KMS-11 (cell line): Measurements from ENCODE around the gene MESD.

Experiments used
- H2AFZ ChIP-seq: fragments of 200-600 bp; sonication (generic); 2 replicates; pipeline ENCODE4 v1.6.1; 2016; ENCODE audit warnings: antibody characterized with exemption, mixed run types, low read depth
- H3K27ac ChIP-seq: fragments of 200-600 bp; sonication (generic); 2 replicates; pipeline ENCODE4 v1.6.1; 2016; ENCODE audit warnings: mild to moderate bottlenecking, mixed run types
- H3K27me3 ChIP-seq: fragments of 200-600 bp; sonication (generic); 2 replicates; pipeline ENCODE4 v1.6.1; 2017; ENCODE audit warnings: mild to moderate bottlenecking, low read depth, mixed run types, moderate library complexity; ENCODE audit not compliant: insufficient read depth
- H3K36me3 ChIP-seq: fragments of 200-600 bp; sonication (generic); 2 replicates; pipeline ENCODE4 v1.6.1; 2017; ENCODE audit warnings: mild to moderate bottlenecking, mixed run types; ENCODE audit not compliant: insufficient read depth
- H3K4me1 ChIP-seq: fragments of 200-600 bp; sonication (generic); 2 replicates; pipeline ENCODE4 v1.6.1; 2016; ENCODE audit warnings: mild to moderate bottlenecking, low read depth, mixed run types; ENCODE audit not compliant: poor library complexity, severe bottlenecking
- H3K4me2 ChIP-seq: fragments of 200-600 bp; sonication (generic); 2 replicates; pipeline ENCODE4 v1.7.0; 2016; ENCODE audit warnings: mild to moderate bottlenecking, mixed run types
- H3K4me3 ChIP-seq: fragments of 200-600 bp; sonication (generic); IDR thresholded peaks from 2 replicates; pipeline ENCODE4 v1.6.1; 2017; ENCODE audit warnings: low read depth, low read length, mixed read lengths; ENCODE audit not compliant: insufficient read depth
- H3K79me2 ChIP-seq: fragments of 200-600 bp; sonication (generic); 2 replicates; pipeline ENCODE4 v1.6.1; 2016; ENCODE audit warnings: low read depth, mixed run types; ENCODE audit not compliant: insufficient read depth
- H3K9ac ChIP-seq: fragments of 200-600 bp; sonication (generic); 2 replicates; pipeline ENCODE4 v1.6.1; 2016; ENCODE audit warnings: mild to moderate bottlenecking, mixed run types
- H4K20me1 ChIP-seq: fragments of 200-600 bp; sonication (generic); 2 replicates; pipeline ENCODE4 v1.6.1; 2016; ENCODE audit warnings: mild to moderate bottlenecking, mixed run types; ENCODE audit not compliant: insufficient read depth
- TF ChIP-seq, protein P1 (sequence below): fragments of 200-600 bp; sonication (generic); conservative IDR thresholded peaks from 2 replicates; pipeline ENCODE4 v1.6.1; 2017; ENCODE audit warnings: low read depth, mild to moderate bottlenecking, antibody characterized with exemption, low read length, moderate library complexity, mixed read lengths

MESD gene

DNA sequence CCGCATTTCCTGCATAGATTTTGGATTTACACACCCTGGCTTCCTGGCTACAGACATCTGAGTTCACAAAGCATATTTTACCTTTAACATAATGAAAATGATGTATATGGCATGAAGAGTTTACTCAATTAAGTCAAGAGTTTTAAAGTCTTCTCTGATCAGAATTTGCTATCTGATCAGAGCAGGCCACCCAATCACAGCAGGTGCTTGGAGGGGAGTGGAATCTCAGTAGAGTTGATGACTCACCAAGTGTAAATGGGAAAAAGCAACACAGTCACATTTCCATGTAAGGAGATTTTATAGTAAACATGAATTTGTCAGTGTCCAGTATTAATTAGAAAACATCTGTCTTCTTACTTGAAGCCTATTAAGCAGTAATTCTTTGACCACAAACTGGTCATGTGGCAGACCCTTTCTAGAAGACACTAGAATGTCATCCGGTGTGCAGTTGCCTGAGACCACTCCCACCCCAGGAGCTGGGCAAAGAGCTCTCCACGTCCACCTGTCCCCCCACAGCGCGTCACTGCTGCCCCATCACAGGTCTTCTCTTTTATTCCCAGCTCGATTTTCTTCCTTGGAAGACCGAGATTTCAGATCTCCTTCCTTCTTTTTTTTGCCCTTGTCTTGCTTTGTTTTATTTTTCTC, 10.8 kb downstream of the MESD start:
- Histone ChIP-seq H3K9ac (no peak overlapping the region), H3K4me2 (no peak overlapping the region), H2AFZ (no peak overlapping the region), H3K79me2 (peaks cover 10% of the 10 kb centered on the region), H3K27me3 (no peaks in the 10 kb centered on the region), H3K36me3 (no peaks in the 10 kb centered on the region; the same call in 1 of the 2 replicates), H3K27ac (no peak overlapping the region), H3K4me3 (no peak overlapping the region), H3K4me1 (no peaks in the 10 kb centered on the region), H4K20me1 (peaks cover 4% of the 10 kb centered on the region; the same call in 1 of the 2 replicates)
- TF ChIP-seq, protein P1, sequence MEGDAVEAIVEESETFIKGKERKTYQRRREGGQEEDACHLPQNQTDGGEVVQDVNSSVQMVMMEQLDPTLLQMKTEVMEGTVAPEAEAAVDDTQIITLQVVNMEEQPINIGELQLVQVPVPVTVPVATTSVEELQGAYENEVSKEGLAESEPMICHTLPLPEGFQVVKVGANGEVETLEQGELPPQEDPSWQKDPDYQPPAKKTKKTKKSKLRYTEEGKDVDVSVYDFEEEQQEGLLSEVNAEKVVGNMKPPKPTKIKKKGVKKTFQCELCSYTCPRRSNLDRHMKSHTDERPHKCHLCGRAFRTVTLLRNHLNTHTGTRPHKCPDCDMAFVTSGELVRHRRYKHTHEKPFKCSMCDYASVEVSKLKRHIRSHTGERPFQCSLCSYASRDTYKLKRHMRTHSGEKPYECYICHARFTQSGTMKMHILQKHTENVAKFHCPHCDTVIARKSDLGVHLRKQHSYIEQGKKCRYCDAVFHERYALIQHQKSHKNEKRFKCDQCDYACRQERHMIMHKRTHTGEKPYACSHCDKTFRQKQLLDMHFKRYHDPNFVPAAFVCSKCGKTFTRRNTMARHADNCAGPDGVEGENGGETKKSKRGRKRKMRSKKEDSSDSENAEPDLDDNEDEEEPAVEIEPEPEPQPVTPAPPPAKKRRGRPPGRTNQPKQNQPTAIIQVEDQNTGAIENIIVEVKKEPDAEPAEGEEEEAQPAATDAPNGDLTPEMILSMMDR: no peak

DNA sequence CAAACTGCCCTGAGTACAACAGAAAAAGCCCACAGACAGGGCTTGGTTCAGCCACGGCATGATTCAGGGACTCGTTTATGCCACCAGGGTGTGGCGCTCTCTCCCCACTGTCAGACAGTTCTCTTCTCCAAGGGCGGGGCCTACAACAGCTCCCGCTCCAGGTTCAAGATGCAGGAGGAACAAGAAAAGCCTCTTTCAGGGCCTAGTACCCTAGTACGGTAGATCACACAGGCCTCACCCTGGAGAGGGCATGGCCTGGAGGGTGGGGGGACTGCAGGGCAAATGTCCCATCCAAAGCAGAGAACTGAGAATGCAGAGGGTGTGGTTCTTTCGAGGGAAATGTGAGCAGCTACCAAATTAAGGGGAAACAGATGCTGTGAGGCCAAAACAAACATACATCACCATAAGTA, 12.0 kb downstream of the MESD start:
- H4K20me1 ChIP-seq: peaks cover 4% of the 10 kb centered on the region; the same call in 1 of the 2 replicates
- H3K9ac ChIP-seq: no peak overlapping the region
- H2AFZ ChIP-seq: no peak overlapping the region
- H3K4me3 ChIP-seq: no peak overlapping the region
- no peaks in the 10 kb centered on the region for H3K27me3 ChIP-seq
- TF ChIP-seq, protein P1: no peak
- H3K27ac ChIP-seq: no peak overlapping the region
- no peak overlapping the region for H3K4me2 ChIP-seq
- H3K36me3 ChIP-seq: no peaks in the 10 kb centered on the region; the same call in 1 of the 2 replicates
- H3K79me2 ChIP-seq: no peaks in the 10 kb centered on the region; the same call in 1 of the 2 replicates
- no peaks in the 10 kb centered on the region for H3K4me1 ChIP-seq

DNA sequence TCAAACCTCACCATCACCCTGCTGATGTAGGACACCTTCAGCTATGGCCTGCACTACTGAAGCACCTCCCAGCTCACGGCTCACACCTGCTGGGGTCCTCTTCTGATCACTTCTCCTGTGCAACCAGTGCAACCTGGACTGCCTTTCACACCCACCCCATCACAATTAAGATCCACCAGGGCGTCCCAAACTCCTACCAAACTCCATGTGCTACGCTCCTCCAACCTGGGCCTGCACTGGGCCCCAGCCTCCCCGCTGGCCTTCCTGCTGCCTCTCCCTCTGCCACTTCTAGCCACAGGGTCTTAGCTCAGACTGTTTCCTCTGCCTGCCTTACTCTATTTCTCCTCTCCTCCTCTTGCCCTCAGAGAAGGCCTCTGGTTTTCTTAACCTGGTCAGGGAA, 12.8 kb downstream of the MESD start:
- TF ChIP-seq, protein P1: no peak
- no peak overlapping the region for H2AFZ ChIP-seq
- no peak overlapping the region for H3K4me2 ChIP-seq
- H3K4me3 ChIP-seq: no peak overlapping the region
- no peaks in the 10 kb centered on the region for H3K27me3 ChIP-seq
- H3K79me2 ChIP-seq: no peaks in the 10 kb centered on the region
- no peaks in the 10 kb centered on the region; the same call in 1 of the 2 replicates for H3K36me3 ChIP-seq
- H3K4me1 ChIP-seq: no peaks in the 10 kb centered on the region
- no peak overlapping the region for H3K9ac ChIP-seq
- H4K20me1 ChIP-seq: peaks cover 4% of the 10 kb centered on the region; the same call in 1 of the 2 replicates
- no peak overlapping the region for H3K27ac ChIP-seq

DNA sequence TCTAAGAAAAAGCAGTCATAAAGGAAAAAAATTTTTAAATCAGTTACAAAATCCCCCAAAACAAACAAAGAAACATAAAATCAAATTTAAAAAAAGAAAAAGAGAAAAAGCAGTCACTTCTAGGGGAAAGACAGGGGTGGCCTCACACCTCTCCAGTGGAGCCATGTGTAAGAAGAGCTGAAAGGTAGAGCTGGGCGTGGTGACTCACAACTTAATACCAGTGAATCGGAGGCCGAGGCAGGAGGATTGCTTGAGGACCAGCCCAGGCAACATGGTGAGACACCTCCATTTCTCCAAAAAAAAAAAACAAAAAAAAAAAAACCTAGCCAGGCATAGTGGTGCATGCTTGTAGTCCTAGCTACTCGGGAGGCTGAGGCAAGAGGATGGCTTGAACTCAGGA, 14.7 kb downstream of the MESD start:
- Histone ChIP-seq H3K27me3 (no peaks in the 10 kb centered on the region), H3K27ac (no peak overlapping the region), H3K4me3 (no peak overlapping the region), H3K36me3 (no peaks in the 10 kb centered on the region; the same call in 1 of the 2 replicates), H3K9ac (no peak overlapping the region), H3K4me2 (no peak overlapping the region), H3K79me2 (no peaks in the 10 kb centered on the region), H2AFZ (no peak overlapping the region), H4K20me1 (peaks cover 4% of the 10 kb centered on the region; the same call in 1 of the 2 replicates), H3K4me1 (no peaks in the 10 kb centered on the region)
- TF ChIP-seq, protein P1: no peak
